Measurements from ENCODE around the gene RYR1. TPM values are rescaled to one million over a fixed set of nuclear protein-coding genes. Genes with fewer than 3 reads are reported as not detected.

RYR1 gene
- total RNA-seq, 1 donor from 2014 or later: 1.3 TPM

- H3K36me3 Mint-ChIP-seq (ENCODE audit: low read depth, unreplicated experiment): no peaks in the 10 kb centered on the region
- no peaks in the 10 kb centered on the region for H3K4me1 Mint-ChIP-seq (ENCODE audit: unreplicated experiment)
- no peak for TF ChIP-seq CTCF (IDR thresholded peaks at IDR 0.05; ENCODE audit: unreplicated experiment)
- DNase-seq (ENCODE audit: low spot score): no peak
- no peaks in the 10 kb centered on the region for H3K27me3 Mint-ChIP-seq (ENCODE audit: unreplicated experiment)
- no peaks in the 10 kb centered on the region for H3K9me3 Mint-ChIP-seq (ENCODE audit: unreplicated experiment)
- no peak overlapping the region for H3K27ac Mint-ChIP-seq (ENCODE audit: unreplicated experiment)
- H3K4me3 Mint-ChIP-seq (ENCODE audit: unreplicated experiment): no peak overlapping the region
These were observed 41.7 kb downstream of the RYR1 start for GRCh38 chr19:38475176-38475575.

DNA sequence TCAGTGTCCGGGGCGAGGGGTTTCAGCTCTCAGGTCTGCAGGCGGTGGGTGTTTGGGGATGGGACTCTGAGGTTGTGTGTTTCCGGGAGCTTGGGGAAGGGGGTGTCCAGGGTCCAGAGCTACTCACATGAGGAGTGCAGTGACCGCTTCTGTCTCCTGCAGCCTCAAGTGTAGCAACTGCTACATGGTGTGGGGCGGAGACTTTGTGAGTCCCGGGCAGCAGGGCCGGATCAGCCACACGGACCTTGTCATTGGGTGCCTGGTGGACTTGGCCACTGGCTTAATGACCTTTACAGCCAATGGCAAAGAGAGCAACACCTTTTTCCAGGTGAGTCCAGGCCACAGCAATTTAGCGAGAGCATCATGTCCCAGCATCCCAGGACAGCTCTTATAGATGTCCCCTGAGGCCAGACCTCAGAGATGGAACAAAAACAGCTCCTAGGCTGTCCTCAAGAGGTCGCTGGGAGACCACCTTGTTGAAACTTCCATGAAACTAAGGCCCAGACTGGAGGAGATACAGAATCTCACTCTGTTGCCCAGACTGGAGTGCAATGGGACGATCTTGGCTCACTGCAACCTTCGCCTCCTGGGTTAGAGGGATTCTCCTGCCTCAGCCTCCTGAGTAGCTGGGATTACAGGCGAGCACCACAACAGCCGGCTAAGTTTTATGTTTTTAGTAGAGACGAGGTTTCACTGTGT is 44.9 kb downstream of the RYR1 start:
- no peak overlapping the region for H3K27ac Mint-ChIP-seq (ENCODE audit: unreplicated experiment)
- H3K36me3 Mint-ChIP-seq (ENCODE audit: low read depth, unreplicated experiment): peaks cover 4% of the 10 kb centered on the region
- peak; percentile 43 for DNase-seq (ENCODE audit: low spot score)
- TF ChIP-seq CTCF (IDR thresholded peaks at IDR 0.05; ENCODE audit: unreplicated experiment): peak; percentile 24
- no peak overlapping the region for H3K4me3 Mint-ChIP-seq (ENCODE audit: unreplicated experiment)
- H3K9me3 Mint-ChIP-seq (ENCODE audit: unreplicated experiment): no peaks in the 10 kb centered on the region
- H3K4me1 Mint-ChIP-seq (ENCODE audit: unreplicated experiment): peaks cover 6% of the 10 kb centered on the region
- no peaks in the 10 kb centered on the region for H3K27me3 Mint-ChIP-seq (ENCODE audit: unreplicated experiment)

GRCh38 chr19:38482496-38482895 is 49.0 kb downstream of the RYR1 start:
- Mint-ChIP-seq H3K9me3 (ENCODE audit: unreplicated experiment) (no peaks in the 10 kb centered on the region), H3K27ac (ENCODE audit: unreplicated experiment) (peak overlapping the region; percentile 81), H3K4me3 (ENCODE audit: unreplicated experiment) (no peak overlapping the region), H3K27me3 (ENCODE audit: unreplicated experiment) (peaks cover 3% of the 10 kb centered on the region), H3K36me3 (ENCODE audit: low read depth, unreplicated experiment) (peaks cover 12% of the 10 kb centered on the region), H3K4me1 (ENCODE audit: unreplicated experiment) (peaks cover 9% of the 10 kb centered on the region)
- no peak for TF ChIP-seq CTCF (IDR thresholded peaks at IDR 0.05; ENCODE audit: unreplicated experiment)
- no peak for DNase-seq (ENCODE audit: low spot score)

- TF ChIP-seq CTCF (IDR thresholded peaks at IDR 0.05; ENCODE audit: unreplicated experiment): no peak
- Mint-ChIP-seq H3K4me1 (ENCODE audit: unreplicated experiment) (peaks cover 10% of the 10 kb centered on the region), H3K9me3 (ENCODE audit: unreplicated experiment) (no peaks in the 10 kb centered on the region), H3K27me3 (ENCODE audit: unreplicated experiment) (peaks cover 5% of the 10 kb centered on the region), H3K27ac (ENCODE audit: unreplicated experiment) (no peak overlapping the region), H3K4me3 (ENCODE audit: unreplicated experiment) (no peak overlapping the region), H3K36me3 (ENCODE audit: low read depth, unreplicated experiment) (peaks cover 15% of the 10 kb centered on the region)
- no peak for DNase-seq (ENCODE audit: low spot score)
These were observed 49.6 kb downstream of the RYR1 start for GRCh38 chr19:38483016-38483630.

GRCh38 chr19:38484747-38485146 is 51.3 kb downstream of the RYR1 start:
- TF ChIP-seq CTCF (IDR thresholded peaks at IDR 0.05; ENCODE audit: unreplicated experiment): no peak
- H3K9me3 Mint-ChIP-seq (ENCODE audit: unreplicated experiment): no peaks in the 10 kb centered on the region
- peaks cover 5% of the 10 kb centered on the region for H3K27me3 Mint-ChIP-seq (ENCODE audit: unreplicated experiment)
- no peak overlapping the region for H3K27ac Mint-ChIP-seq (ENCODE audit: unreplicated experiment)
- H3K36me3 Mint-ChIP-seq (ENCODE audit: low read depth, unreplicated experiment): peaks cover 17% of the 10 kb centered on the region
- DNase-seq (ENCODE audit: low spot score): no peak
- no peak overlapping the region for H3K4me3 Mint-ChIP-seq (ENCODE audit: unreplicated experiment)
- peaks cover 19% of the 10 kb centered on the region for H3K4me1 Mint-ChIP-seq (ENCODE audit: unreplicated experiment)
